EL (cell line): ENCODE data around the gene NPR1.
"Not testable (repeated sequence)": the region's sequence is repeated elsewhere in the genome, so short reads cannot be mapped to it uniquely, and the experiment has no call there.

Source experiments
- DNase-seq: peaks from one replicate; pipeline ENCODE4 v3.0.0-alpha.2; 2016

The NPR1 gene

DNA sequence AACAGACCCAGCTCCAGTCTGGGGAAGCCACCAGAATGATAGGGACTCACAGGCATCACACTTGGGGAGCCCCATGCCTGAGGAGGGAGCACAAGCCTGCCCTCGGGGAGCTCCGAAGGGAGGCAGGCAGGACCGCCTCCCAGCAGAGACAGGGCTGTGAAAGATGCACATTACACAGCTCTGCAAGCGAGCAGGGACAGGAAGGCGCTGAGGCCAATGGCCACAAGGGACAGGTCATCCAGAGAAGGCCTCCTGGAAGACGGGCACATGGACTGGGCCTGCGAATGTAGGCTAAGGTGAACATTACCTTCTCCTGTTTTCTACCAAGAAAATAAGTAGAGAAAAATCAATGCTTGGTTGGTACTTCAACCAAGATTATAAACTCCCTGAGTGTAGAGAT lies 4.2 kb downstream of the NPR1 start:
- DNase-seq, result no peak

DNA sequence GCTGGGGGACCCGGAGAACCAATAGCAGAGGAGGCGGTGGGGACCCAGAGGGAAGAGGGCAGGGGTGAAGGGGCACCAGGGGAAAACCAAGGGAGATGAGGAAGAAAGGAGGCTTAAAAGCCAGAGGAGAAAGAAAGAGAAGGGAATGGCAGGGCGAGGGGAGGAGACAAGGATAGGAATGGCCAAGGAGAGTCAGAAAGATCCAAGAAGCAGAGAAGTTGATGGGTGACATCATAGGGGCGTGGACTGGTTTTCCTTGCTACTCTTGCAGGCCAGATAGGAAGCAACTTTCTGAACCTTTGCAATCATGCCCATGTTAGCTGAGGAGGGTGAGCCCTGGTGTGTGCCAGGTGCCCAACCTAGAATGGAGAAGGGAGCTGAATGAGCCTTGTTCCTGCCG lies 5.4 kb downstream of the NPR1 start:
- peak; percentile 43 for DNase-seq

DNA sequence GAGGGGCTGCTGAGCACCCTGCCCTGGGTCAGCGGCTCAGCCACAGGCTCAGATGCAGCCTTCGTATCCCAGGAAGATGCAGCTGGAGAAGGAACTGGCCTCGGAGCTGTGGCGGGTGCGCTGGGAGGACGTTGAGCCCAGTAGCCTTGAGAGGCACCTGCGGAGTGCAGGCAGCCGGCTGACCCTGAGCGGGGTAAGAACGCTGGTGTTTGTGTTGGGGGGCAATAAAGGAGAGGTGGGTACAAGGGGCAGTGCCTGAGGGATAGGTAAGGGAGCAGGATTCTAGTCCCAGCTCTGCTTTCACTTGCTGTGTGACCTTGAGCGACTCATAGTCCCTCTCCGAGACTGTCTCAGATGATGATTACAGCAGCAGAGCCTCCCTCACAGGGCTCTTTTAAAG lies 6.4 kb downstream of the NPR1 start:
- DNase-seq, result no peak

DNA sequence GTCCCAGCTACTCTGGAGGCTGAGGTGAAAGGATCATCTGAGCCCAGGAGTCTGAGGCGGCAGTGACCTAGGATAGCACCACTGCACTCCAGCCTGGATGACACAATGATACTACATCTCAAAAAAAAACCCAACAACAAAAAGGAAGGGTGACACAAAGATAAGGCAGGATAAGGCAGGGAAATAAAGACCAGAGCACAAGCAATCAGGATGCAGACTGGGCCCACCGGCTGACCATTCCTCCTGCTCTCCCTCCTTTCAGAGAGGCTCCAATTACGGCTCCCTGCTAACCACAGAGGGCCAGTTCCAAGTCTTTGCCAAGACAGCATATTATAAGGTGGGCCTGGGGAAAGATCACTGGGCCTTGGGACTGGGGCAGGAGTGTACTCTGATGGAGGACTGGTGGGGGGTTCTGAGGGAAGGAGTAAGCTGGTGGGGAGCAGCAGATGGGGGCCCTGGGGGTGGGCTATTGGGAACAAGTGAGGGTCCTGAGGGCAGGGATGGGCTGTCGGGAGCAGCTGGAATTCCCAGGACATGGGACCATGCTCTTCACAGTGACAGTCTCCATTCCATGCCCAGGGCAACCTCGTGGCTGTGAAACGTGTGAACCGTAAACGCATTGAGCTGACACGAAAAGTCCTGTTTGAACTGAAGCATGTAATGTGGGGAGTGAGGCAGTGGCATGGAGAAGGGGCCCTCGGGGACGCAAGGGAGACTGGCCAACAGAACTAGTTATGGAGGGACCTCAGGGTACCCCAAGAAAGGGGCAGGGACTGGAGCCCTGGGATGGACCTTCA lies 7.3 kb downstream of the NPR1 start:
- DNase-seq, result no peak

DNA sequence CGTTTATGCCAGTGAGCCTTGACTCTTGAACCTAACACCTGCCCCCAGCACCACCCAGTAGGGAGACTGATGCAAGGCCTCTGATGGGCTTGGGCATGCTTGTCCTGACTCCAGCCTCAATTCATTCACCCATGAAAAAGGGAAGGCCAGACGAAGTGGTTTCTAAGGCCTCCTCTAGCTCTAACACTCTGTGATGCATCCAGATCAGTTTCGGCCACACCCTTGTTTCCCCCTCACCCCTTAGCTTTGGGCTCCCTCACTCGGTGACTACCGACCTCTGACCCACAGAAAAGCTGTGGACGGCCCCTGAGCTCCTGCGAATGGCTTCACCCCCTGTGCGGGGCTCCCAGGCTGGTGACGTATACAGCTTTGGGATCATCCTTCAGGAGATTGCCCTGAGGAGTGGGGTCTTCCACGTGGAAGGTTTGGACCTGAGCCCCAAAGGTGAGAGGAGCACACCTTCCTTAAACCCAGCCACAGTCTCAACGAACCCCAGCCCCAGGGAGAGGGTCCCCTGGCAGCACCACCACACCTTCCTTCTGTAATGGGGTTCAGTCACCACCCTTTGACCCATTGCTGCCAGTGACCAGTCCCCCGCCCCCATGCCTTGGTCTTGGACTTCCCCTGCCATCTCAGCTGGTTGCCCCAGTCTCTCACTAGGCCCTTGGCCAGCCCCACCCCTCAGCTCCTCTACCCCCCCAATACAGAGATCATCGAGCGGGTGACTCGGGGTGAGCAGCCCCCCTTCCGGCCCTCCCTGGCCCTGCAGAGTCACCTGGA lies 9.0 kb downstream of the NPR1 start:
- DNase-seq, result no peak

DNA sequence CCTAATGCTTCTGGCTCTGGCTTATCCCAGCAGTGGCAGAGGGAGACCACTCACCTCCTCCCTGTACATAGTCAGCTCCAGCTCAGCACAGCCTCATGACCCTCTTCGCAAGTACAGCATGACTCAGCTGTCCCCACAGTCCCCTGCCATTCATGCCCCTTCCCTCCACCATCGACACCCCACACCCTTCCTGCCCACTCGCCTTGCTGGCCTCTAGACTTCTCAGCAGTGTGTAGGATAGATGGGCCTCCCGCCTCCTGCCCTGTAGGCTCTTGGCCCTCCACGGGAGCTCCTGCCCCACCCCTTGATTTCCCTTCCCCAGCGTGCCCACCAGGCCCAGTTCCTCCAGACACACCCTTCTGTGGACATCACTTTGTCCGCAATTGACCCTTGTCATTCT lies 9.8 kb downstream of the NPR1 start:
- DNase-seq, result no peak

DNA sequence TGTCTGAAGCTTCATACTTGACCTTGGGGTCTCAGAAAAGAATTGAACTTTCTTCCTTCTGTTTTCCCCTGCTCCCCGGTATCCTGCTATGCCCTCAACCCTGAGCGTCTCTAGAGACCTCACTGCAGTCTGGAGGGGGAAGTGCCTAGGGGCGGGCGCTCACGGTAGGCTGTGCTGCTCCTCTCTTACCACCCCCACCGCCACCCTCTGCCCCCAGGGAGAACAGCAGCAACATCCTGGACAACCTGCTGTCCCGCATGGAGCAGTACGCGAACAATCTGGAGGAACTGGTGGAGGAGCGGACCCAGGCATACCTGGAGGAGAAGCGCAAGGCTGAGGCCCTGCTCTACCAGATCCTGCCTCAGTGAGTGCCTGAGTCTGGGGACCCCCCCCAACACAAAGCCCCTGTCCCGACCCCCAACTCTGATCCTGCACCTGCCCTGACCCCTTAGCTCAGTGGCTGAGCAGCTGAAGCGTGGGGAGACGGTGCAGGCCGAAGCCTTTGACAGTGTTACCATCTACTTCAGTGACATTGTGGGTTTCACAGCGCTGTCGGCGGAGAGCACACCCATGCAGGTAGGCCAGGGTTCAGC lies 10.3 kb downstream of the NPR1 start:
- DNase-seq, result no peak

DNA sequence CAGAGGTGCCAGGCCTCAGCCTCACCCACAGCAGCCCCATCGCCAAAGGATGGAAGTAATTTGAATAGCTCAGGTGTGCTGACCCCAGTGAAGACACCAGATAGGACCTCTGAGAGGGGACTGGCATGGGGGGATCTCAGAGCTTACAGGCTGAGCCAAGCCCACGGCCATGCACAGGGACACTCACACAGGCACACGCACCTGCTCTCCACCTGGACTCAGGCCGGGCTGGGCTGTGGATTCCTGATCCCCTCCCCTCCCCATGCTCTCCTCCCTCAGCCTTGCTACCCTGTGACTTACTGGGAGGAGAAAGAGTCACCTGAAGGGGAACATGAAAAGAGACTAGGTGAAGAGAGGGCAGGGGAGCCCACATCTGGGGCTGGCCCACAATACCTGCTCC lies 15.0 kb downstream of the NPR1 start:
- DNase-seq, result no peak

DNA sequence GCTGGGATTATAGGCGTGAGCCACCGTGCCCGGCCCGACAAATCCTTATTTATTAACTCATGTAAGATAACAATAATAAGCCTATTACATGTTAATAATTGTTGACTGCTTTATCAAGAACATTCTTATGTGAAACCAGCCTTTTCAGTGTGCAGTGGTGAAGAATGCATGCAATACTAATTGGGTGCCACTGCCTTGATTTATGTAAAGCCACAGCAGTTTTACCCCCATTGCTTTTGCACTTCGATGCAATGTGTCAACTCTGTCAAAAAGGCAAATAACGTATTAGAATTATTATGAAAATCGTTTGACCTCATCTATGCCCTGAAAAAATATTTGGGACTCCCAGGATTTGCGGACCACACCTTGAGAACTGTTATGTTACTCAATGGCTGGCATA lies 18.3 kb downstream of the NPR1 start:
- DNase-seq, result no peak

DNA sequence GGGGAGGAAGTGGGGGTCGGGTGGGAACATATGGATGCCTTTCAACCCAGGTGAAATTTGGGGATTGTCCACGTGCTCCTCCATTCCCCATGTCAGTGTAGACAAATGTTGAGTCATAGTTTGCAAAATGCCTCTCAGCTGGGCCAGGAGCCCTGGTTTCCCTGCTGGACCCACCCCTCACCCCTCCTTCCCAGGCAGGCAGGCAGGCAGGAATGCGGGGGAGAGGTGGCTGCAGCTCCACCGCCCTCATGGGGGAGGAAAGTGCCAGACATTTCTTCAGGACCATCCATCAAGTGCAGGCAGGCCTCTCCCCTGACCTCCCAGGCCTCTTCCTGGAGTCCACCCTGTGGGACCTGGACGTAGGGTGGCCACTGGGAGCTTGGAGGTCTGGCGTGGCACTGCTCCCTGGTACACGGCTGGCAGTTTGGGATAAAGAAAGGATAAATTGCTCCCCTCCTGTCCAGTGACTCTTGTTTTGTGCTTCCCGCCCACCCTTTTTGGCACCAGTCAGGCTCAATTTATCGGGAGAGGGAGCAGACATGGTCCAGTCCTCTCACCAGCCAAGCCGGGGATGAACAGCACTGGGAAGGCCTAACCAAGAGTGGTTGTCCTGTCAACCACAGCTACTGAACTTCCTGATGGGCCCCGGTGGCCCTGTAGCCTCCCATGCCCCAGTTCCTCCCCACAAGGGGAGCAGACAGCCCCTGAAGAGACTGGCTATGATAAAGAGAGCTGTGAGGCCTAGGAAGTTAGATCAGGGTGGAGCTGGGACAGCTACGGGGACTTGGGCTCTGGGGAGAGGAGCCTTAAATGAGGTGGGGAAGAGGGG lies 18.9 kb downstream of the NPR1 start:
- peak; percentile 31 for DNase-seq

DNA sequence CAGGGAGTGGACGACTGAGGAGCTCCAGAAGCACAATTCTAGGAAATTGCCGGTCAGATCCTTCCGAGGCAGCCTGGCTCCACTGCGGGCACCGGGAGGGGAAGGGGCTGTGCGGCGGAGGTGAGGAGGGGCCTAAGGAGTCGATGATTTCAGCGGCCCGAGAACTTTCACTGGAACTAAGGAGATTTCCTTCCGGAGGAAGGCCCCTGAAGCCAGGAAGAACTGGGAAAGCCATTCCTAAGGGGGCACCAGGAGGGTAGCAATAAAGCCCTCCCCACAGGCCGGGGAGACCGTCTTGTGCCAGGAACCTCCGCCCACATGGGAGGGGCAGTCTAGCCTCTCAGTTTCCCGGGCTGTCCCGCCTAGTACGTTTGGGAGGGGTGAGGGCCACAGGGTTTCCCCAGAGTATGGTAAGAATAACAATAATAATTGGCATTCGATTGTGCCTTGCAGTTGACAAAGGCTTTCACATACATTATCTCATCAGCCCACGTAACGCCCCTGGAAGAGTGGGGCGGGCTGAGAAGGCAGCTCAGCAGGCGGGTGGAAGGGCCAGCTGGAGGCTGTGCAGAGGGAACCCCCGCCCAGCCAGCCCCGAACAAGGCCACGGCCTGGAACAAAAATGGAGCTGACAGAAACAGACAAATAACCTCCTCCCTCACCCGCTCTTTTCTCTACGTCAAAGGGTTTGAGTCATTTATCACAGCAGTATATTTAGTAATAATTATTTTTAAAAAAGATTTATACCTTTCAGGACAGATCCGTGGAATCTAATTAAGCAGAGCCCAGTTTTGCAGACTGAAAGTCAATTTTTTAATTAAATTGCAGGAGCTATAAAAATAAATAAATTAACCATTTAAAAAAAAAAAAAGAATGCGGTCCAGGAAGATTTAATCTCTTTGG lies 19.8 kb downstream of the NPR1 start:
- DNase-seq, result no peak

DNA sequence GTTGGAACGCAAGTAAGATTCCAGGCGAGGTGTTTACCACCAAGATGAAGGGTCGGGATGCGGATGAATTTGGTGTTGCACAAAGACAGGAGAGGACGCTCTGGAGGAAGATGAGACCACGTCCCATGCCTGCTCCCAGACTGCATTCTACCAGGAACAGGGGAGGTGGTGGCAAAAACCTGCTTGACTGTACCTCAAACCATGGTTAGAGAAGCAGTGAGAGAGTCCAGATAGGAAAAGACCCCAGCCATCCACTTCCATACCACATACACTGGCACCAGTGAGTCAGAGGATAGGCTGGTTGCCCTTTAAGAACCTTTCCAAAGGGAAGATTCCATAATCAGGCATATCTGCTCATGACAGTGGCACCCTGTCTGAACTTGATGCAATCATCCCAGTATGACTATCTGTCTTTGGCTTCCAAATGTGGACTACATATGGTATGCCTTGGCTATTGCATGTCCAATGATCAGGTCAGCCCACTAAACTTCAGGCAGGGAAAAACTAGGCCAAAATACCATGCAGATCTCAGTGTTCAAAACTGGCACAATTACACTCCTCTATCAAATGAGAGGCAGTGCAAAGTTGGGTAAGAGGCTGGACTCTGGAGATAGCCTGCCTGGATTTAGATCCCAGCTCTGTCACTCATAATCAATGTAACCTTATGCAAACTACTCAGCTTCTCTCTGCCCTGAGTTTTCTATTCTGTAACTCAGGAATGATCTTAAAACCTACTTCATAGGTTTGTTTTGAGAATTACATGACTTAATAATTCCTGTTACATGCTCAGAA lies 20.6 kb downstream of the NPR1 start:
- peak; percentile 73 for DNase-seq

DNA sequence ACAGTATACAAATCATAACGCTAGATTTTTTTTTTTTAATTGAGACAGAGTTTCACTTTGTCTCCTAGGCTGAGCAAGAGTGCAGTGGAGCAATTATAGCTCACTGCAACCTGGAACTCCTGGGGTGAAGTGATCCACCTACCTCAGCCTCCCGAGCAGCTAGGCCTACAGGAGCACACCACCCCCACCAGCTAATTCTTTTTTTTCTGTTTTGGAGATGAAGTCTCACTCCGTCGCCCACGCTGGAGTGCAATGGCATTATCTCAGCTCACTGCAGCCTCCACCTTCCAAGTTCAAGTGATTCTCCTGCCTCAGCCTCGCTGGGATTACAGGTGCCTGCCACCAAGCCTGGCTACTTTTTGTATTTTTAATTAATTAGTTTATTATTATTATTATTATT lies 21.3 kb downstream of the NPR1 start:
- no peak for DNase-seq

DNA sequence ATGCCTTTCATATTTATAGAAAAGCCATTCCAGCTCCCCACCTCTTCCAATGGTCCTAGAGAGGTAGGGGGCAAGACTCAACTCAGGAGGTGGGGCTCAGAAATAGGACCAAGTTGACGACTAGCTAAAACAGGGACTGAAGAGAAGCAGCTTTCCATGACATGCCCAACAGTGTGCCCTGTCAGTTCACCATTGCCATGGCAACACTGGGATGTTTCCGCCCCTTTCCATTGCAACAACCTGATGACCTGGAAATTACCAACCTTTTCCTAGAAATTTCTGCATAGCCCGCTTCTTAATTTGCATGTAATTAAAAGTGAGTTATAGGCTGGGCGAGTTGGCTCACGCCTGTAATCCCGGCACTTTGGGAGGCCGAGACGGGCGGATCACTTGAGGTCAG lies 27.0 kb downstream of the NPR1 start:
- DNase-seq, result no peak

DNA sequence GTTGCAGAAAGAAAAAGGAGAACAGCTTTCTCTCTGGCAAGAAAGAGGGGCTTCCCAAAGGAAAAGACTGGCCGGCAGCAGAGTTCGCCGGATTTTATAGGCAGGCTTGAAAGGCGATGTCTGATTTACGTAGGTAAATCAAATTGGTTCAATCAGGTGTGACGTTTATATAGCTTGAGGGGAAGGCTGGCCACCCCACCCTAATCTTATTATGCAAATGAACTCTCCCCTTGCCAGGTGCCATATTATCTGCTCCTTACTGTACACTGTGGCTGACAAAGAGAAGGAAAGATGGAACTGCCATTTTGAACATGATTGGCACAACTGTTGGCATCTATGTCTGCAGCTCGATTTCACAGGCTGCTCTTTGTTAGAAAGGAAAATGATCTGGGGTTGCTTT lies 32.5 kb downstream of the NPR1 start:
- no peak for DNase-seq

DNA sequence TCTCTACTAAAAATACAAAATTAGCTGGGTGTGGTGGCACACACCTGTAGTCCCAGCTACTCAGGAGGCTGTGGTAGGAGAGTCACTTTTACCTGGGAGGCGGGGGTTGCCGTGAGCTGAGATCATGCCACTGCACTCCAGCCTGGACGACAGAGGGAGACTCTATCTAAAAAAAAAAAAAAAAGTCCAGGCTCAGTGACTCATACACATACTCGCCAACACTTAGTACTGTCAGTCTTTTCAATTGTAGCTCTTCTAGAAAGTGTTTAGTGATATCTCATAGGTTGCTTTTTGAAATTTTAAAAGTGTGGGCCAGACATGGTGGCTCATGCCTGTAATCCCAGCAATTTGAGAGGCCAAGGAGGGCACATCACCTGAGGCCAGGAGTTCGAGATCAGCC lies 37.7 kb downstream of the NPR1 start:
- DNase-seq, result not testable (repeated sequence)

DNA sequence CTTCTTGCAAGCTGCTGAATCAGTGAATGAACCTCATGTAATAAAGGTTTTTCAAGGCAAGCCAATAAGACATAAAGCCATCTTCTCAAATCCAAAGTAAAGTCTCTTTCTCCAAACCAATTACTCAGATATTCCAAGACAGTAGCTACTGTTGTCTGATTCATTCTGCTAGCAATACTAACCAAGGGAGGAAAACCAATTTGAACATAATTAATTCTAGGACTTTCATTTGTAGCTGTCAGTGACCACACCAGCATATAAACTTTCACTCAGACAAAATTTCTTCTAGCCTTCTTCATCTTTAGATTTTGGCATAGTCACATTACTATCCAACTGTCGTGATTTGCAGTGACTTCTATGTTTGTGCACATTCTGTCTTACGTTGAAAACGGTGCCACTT lies 38.8 kb downstream of the NPR1 start:
- no peak for DNase-seq

DNA sequence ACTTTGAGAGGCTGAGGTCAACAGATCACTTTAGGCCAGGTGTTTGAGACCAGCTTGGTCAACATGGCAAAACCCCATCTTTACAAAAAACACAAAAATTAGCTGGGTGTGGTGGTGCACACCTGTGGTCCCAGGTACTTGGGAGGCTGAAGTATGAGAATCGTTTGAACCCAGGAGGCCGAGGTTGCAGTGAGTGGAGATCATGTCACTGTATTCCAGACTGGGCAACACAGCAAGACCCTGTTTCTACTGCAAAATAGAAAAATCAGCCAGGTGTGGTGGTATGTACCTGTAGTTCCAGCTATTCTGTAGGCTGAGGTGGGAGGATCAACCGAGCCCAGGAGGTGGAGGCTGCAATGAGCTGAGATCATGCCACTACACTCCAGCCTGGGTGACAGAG lies 45.2 kb downstream of the NPR1 start:
- DNase-seq, result no peak

DNA sequence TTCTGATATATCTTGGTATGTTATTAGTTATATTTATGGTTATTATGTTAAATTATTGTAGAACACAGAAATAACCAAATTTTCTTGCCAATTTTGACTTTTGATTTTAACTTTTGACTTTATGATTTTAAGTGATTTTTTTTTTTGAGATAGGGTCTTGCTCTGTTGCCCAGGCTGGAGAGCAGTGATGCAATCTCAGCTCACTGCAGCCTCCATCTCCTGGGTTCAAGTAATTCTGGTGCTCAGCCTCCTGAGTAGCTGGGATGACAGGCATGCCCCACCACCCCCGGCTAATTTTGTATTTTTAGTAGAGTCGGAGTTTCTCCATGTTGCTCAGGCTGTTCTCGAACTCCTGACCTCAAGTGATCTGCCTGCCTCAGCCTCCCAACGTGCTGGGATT lies 46.1 kb downstream of the NPR1 start:
- not testable (repeated sequence) for DNase-seq

DNA sequence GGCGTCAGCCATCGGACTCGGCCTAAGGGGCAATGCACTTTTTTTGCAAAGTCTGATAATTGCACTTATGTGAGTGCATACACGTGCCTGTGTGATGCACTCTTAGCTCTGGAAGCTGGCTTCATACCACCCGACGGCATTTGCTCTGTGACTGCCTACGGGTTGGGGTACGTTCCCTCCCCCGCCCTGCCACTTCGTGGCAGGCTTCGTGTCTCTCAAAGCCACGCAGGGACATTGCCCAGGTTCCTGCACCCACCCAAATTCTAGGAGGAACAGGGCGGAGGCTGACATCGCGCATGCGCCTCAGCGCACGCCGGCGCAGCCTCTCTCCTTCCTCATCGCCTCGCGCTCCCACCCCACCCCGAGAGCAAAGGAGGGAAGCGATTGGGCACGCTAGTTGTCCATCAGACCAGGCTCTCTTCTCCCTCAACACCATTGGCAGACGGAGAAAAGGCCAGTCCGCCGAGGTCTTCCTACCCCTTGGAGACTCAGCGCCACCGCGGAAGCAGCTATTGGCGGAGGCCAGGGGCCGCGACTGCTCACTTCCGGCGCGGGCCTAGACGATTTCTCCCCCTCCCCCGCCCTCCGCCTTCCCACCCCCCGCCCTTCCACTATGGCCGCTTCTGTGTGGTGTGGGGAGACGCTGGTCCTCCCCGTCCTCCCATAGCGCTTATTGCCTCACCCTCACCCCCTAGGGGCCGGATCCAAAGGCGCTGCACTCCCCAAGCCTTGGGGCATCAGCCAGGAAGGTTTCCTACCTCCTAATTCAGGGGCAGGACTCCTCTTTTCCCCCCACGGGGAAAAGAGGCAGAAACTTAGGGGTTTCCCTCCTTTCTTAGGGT lies 49.2 kb downstream of the NPR1 start, which contains the start of gene INTS3:
Gene INTS3, plus strand, starts transcription at position 588 of the 842 bp plus-strand sequence. CDS start 585 bp downstream, outside the sequence.
- DNase-seq, result peak; percentile 100
